HG03575 (cell line): Measurements from ENCODE around the gene KCNN1.
"Not testable (repeated sequence)": the region's sequence is repeated elsewhere in the genome, so short reads cannot be mapped to it uniquely, and the experiment has no call there.

ENCODE experiments used
- ATAC-seq: cut with Tn5 transposase; IDR thresholded peaks from one replicate; pipeline ENCODE4 v1.9.1; 2021; ENCODE audit not compliant: unreplicated experiment, insufficient number of reproducible peaks, low FRiP score; ENCODE audit errors: extremely low read depth

Gene KCNN1

DNA sequence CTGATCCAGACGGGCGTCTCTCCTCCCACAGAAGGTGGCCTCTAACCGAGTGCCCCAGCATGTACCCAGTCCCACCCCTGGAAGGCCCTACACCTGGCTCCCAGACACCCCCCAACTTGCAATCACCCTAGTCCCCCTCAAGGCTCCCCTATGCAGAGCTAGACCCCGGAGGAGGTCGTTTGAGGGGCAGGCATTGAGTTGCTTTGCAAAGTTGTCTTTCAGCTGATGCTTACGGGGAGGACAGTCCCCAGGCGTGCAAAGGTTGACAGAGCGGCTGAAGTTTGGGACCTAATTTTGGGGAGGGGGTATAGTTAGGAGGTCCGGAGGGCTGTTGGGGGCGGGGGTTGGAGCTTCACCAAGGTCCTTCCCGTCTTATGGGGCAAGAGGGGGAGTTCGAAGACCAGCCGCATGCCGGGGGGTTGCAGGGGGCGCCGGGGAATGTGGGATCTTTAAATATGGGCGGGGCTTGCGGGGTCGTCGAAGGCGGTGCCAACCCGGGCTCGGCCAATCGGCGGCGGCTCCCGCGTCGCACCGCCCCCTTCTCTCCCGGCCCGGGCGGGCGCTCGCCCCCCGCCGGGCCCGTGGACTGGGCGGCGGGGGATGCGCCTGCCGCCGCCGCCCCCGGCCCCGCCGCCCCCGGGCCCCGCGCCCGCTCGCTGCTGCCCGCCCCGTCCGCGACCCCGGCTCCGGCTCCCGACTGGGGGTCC, at the start of gene KCNN1:
TSS of gene KCNN1 (plus strand) at position 558 of the 707 bp plus-strand sequence. CDS start 6,782 bp downstream, outside the sequence.
- no peak for ATAC-seq

DNA sequence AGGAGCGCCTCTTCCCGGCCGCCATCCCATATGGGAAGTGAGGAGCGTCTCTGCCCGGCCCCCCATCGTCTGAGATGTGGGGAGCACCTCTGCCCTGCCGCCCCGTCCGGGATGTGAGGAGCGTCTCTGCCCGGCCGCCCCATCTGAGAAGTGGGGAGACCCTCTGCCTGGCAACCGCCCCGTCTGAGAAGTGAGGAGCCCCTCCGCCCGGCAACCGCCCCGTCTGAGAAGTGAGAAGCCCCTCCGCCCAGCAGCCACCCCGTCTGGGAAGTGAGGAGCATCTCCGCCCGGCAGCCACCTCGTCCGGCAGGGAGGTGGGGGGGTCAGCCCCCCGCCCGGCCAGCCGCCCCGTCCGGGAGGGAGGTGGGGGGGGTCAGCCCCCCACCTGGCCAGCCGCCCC, 48.8 kb upstream of the KCNN1 start:
- ATAC-seq, result not testable (repeated sequence)

DNA sequence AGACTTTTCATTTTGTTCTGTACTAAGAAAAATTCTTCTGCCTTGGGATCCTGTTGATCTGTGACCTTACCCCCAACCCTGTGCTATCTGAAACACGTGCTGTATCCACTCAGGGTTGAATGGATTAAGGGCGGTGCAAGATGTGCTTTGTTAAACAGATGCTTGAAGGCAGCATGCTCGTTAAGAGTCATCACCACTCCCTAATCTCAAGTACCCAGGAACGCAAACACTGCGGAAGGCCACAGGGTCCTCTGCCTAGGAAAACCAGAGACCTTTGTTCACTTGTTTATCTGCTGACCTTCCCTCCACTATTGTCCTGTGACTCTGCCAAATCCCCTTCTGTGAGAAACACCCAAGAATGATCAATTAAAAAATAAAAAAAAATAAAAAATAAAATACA, 47.8 kb upstream of the KCNN1 start:
- not testable (repeated sequence) for ATAC-seq

DNA sequence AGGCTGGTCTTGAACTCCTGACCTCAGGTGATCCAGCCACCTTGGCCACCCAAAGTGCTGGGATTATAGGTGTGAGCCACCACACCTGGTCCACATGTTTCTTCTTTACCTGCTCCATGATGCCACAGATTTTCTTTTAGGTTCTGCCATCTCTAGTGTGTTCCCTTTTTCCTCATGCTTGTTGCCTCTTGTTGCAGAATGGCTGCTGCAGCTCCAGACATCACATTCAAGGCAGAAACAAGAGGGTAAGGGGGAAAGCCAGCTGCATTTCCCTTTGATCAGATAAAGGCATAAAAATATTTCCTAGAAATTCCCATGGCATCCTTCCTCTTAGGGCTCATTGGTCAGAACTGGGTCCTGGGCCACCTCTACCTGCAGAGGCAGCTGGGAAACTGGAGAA, 46.4 kb upstream of the KCNN1 start:
- no peak for ATAC-seq

DNA sequence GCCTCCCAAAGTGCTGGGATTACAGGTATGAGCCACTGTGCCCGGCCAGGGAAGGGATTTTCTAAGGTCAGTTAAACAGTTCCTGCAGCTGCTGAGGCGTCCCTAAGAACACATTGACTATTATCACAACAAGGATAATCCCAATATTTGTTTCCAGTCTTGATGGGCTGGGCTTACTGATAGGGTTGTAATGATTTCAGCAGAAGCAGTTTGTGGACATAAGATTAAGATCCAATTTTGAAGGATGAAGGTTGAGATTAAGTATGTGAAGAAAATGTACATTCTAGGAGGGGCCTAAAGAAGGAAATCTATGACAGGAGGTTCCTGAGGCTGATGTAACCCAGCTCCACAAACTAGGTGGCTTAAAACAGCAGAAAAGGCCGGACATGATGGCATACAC, 44.8 kb upstream of the KCNN1 start:
- no peak for ATAC-seq

DNA sequence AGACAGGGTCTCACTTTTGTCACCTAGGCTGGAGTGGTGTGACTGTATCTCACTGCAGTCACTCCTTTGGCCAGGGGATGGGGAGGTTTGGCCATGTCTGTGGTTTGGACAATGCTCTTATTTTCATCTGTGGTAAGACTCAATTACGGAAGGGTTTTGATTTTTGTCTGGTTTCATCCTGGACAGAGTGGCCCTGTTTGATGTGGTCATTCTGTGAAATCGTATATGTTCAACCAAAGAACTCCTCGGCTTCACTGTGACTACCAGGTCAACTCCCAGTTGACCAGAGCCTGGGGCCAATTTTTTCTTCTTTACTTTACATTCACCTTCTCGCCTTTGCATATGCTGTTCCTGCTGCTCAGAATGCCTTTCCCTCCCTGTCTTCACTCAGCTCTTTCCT, 40.9 kb upstream of the KCNN1 start:
- no peak for ATAC-seq

DNA sequence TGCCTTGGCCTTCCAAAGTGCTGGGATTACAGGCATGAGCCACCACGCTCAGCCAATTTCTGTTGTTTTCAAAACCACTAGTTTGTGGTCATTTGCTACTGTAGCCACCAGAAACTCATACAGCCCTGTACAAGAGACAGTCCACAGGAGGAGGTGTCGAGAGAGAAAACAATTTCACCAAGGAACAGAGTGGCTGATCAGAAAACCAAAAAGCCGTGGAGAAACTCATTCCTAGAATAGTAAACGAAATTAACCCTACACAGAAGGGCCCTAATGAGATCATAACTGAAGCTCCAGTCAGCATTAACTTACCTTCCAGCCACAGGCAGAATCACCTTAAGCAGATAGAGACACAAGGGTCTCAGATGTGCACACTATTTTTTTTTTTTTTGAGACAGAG, 37.9 kb upstream of the KCNN1 start:
- ATAC-seq, result no peak

DNA sequence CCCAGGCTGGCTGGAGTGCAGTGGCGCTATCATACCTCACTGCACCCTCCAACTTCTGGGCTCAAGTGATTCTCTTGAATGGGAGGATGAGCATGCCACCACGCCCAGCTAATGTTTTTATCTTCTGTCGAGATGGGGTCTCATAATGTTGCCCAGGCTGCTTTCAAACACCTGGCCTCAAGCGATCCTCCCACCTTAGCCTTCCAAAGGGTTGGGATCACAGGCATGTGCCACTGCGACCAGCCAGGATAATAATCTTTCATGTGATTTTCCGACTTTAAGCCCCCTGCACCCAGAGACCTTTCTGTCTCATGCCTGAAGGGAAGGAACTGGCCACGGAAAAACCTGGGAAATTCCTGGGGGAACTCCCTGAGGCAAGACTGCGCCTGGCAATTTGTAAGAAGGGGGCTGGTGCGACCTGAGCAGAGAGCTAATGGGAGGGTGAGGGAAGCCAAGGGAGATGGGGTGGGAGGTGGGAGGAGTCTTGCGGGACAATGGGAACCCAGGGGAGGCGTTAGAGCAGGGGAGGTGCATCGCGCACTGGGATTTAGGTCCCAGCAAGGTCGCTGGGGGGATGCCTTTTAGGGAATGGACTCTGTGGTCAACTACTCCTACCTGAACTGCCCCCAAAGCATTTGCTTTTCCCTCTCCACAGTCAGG, 35.2 kb upstream of the KCNN1 start:
- no peak for ATAC-seq

DNA sequence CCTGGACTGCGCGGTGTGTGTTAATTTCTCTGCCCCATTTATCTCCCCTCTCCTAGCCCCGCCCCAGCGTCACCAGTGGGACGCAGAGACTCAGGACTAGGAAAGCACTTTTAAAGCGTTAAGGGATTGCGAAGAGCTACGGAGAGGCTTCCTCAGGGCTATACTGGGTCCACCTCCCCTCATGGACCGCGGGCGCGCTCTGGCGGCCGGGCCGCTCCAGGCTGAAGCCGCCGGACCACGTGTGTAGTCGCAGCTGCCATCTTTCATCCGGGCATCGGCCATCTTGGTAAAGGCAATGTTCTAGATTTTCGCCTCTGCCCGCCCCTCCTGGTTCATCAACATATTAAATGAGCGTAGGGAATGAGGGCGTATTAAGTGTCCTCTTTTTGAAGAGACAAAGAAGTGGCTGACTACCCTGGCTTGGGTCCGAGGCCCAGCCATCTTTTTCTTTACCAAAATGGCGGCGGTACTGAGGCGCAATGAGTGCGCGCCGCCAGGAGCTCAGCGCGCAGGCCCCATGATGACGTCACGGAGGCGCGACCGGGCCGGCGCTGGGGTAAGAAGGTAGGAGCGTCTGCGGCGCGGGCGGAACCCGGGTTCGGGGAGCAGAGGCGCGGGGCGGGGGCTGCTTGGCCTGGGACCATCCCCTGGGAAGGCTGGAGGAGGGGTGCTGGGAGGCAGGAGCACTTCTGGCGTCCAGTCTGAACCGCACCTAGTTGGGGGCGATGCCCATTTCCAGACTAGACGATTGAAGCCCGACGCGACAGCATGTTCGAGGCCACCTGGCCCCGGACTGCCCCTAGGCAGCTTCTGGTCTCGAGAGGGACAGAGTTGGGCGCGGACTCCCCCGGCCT, 34.2 kb upstream of the KCNN1 start, which contains the start of gene CCDC124:
TSS of gene CCDC124 (plus strand) at position 531 of the 854 bp plus-strand sequence. CDS start 3,406 bp downstream, outside the sequence.
- ATAC-seq, result no peak

DNA sequence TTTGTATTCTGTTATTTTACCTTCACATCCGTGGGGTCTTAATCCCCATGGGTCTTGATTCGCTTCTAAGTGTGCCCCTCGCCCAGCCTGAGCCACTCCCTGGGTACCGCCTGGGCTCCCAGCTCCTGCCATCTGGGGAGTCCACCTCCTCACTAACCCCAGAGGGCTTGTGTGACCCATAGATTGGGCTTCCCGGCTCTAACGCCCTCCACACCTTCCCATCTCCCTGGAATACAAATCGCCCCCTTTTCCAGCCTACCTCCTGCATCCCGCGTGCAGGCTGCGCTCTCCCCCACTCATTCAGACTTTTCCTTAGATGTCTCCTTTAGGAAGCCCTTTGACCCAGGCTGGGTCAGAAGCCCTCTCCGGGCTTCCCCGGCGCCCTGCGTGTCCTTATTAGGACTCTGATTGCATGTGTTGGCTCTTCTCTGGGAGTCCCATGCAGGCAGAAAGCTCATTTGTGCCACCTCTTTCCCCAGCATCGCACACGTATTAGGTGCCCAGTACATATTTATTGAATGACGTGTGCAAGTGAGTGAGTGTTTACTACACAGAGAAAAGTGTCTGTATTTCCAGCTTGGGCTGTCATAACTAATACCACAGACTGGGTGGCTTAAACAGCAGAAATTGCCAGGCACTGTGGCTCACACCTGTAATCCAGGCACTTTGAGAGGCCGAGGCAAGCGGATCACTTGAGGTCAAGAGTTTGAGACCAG, 33.3 kb upstream of the KCNN1 start:
- no peak for ATAC-seq

DNA sequence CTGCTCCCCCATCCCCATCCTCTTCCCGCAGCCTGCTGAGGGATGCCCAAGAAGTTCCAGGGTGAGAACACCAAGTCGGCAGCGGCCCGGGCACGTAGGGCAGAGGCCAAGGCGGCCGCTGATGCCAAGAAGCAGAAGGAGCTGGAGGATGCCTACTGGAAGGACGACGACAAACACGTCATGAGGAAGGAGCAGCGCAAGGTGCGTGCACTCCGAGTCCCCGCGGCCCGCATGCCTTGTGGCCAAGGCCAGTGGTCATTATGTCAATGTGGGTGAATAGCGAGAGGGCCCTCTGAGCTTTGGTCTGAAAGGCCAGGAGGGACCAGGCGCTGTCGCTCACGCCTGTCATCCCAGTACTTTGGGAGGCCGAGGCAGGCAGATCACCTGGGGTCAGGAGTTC, 30.5 kb upstream of the KCNN1 start:
- ATAC-seq, result no peak

DNA sequence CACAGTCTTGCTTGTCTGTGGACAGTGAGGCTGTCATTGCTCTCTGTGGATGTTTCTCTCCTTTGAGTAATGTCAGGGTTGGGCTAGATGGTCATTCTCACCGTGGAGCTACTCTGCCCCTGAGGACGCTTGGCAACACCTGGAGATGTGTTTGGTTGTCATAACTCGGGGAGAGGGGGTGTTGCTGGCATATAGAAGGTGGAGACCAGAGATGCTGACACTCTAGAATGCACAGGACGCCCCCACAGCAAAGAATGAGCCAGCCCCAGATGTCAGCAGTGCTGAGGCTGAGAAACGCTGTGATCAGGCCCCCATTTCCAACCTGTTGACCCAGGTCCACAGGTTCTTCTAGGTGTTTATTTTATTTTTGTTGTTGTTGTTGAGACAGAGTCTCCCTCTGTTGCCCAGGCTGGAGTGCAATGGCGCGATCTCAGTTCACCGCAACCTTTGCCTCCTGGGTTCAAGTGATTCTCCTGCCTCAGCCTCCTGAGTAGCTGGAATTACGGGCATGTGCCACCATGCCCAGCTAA, 29.5 kb upstream of the KCNN1 start:
- no peak for ATAC-seq

DNA sequence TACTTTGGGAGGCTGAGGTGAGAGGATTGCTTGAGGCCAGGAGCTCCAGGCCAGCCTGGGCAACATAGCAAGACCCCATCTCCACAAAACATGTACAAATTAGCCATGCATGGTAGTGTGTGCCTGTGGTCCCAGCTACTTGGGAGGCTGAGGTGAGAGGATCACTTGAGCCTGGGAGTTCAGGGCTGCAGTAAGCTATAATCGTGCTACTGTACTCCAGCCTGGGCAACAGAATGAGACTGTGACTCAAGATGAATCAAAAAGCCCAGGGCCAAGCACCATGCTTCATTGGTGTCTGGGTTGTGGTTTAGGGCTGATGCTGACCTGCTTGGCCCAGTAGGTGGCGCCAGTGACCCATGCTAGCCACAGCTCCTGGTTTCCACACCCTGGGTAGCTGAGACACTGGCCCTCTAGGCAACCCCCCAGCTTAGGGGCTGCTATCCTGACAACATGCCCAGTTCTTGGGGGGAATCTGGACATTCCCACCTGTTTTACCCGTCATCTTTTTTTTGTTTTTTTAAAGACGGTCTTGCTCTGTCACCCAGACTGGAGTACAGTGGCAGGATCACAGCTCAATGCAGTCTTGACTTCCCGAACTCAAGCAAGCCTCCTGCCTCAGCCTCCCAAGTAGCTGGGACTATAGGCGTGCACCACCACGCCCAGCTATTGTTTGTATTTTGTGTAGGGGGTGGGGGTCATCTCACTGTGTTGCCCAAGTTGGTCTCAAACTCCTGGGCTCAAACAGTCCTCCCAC, 28.6 kb upstream of the KCNN1 start:
- ATAC-seq, result no peak

DNA sequence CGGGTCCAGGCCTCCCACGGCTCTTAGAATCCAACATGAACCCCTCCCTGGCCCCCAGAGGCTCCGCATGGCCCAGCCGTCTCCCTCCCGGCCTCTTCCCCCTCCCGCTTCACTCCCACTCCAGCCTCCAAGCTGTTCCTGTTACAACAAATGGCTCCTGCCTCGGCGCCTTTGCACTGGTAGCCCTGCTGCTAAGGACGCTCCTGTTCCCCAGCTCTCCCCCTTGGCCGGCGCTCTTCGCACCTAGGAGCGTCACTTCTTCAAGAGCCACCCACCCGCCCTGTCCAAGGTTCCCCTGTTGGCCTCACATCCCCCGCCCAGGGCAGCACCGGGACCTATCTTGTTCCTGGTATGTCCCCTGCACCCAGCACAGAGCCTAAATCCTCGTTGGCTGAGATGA, 24.7 kb upstream of the KCNN1 start:
- ATAC-seq, result no peak

DNA sequence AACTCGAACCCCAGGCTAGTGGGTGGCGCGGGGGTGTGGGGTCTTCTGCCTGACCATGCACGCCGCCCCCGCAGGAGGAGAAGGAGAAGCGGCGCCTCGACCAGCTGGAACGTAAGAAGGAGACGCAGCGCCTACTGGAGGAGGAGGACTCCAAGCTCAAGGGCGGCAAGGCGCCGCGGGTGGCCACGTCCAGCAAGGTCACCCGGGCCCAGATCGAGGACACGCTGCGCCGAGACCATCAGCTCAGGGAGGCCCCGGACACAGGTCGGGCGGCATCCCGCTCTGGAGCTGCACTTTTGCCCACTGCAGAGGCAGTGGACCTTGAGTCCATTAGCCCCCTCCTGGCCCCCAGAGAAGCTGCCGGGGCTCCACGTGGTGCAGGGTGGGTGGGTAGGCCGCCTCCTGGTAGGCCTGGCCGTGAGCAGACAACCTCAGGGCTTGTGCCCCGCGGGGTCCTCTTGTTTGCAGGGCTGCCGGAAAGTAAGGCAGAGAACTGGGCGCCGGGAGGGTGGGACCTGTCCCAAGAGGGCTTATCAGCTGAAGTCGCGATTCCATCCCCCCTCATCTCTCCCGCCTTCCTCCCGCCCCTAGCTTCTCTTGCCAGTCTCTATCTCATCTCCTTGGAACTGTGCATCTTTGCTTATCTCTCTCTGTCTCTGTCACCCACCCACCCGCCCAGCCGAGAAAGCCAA, 24.2 kb upstream of the KCNN1 start:
- no peak for ATAC-seq

DNA sequence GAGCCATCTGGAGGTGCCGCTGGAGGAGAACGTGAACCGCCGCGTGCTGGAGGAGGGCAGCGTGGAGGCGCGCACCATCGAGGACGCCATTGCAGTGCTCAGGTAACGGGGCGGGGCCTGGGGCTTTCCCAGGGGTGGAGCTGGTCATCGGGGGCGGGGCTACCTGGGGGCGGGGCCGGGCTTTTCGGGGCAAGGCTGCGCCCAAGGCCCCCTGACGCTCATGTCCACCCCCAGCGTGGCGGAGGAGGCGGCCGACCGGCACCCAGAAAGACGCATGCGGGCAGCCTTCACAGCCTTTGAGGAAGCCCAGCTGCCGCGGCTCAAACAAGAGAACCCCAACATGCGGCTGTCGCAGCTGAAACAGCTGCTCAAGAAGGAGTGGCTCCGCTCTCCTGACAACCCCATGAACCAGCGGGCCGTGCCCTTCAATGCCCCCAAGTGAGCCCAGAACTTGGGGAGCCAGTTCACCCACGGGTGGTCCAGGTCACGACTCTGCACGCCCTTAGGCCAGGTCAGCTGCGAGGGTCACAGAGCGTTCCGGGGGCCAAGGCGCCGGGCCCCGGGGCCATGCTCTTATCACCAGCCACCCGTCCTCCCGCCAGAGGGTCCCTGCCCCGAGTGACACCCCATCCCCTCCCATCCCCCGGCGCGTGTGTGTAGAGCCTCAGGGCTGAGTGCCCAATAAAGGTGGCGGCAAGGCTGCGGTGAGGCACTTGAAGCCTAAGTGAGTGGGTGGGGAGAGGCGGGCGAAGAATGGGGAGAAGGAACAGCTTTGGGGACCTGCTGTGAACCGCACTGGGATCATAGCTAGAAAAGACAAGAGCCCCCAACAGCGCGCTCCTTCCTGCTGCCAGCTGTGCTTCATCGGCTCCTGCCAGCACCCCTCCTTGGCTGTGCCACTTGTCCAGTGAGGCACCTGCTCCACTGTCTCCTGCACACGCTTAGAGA, 23.4 kb upstream of the KCNN1 start:
- ATAC-seq, result no peak

DNA sequence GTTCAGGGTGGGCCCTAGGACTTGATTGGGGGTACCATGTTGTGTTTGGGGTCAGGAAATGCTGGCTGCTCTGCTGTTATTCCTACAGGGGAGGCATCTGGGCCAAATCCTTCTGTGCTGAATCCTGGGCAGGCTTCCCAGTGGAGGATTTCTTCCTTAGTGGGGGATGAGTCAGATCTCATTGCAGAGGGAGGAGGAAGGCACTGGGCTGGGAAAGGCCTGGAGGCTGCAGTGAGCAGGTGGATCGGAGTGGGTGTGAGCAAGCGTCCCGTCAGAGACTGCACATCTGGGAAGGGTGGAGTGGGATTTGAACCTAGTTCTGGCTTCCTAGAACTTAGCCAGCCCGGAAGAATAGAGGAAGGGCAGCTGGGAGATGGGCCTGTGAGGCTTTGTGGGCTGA, 22.6 kb upstream of the KCNN1 start:
- no peak for ATAC-seq
